Fibroblast of lung (primary cell): ENCODE results near the gene OSBP2. TPM values are rescaled to one million over a fixed set of nuclear protein-coding genes. Genes with fewer than 3 reads are reported as not detected.

Experiments used
- DNase-seq, 2 donors: peaks; one replicate each; pipeline versions ENCODE4 v3.0.0 to v3.0.0-alpha.2; 2010; ENCODE audit warnings: low read depth in 2 of 2
- H2AFZ ChIP-seq: 2 replicates; pipeline ENCODE4 v1.5.1; 2012; ENCODE audit warnings: low read length, control low read depth, inconsistent platforms
- H3K27ac ChIP-seq: 2 replicates; pipeline ENCODE4 v1.5.1; 2011; ENCODE audit warnings: low read length, control low read depth; ENCODE audit not compliant: insufficient read depth
- H3K27me3 ChIP-seq: 2 replicates; pipeline ENCODE4 v1.5.1; 2011; ENCODE audit warnings: mild to moderate bottlenecking, low read length; ENCODE audit not compliant: control insufficient read depth, insufficient read depth
- H3K36me3 ChIP-seq: 2 replicates; pipeline ENCODE4 v1.5.1; 2011; ENCODE audit warnings: low read length; ENCODE audit not compliant: control insufficient read depth, insufficient read depth
- H3K4me1 ChIP-seq: 2 replicates; pipeline ENCODE4 v1.5.1; 2011; ENCODE audit warnings: low read length; ENCODE audit not compliant: control insufficient read depth, insufficient read depth; ENCODE audit errors: extremely low read depth
- H3K4me2 ChIP-seq: 2 replicates; pipeline ENCODE4 v1.5.1; 2011; ENCODE audit warnings: low read length, control low read depth; ENCODE audit not compliant: insufficient read depth; ENCODE audit errors: extremely low read depth
- H3K4me3 ChIP-seq, 4 experiments: fragments of 200-600 bp in 1 of 4; sonication (generic) in 1 of 4; replicated peaks in 1 of 4; 2 replicates each; pipeline ENCODE4 v1.5.1; 2011 to 2016; ENCODE audit warnings: low read length in 4 of 4, low read depth in 3 of 4, mild to moderate bottlenecking in 3 of 4, control low read depth in 2 of 4, inconsistent platforms in 1 of 4, mixed read lengths in 1 of 4; ENCODE audit not compliant: insufficient read depth in 1 of 4; ENCODE audit errors: control extremely low read depth in 1 of 4
- H3K79me2 ChIP-seq: 2 replicates; pipeline ENCODE4 v1.5.1; 2012; ENCODE audit warnings: mild to moderate bottlenecking, low read length, inconsistent platforms; ENCODE audit not compliant: control insufficient read depth, insufficient read depth
- H3K9ac ChIP-seq: 2 replicates; pipeline ENCODE4 v1.5.1; 2011; ENCODE audit warnings: mild to moderate bottlenecking, low read length, control low read depth; ENCODE audit not compliant: insufficient read depth
- H3K9me3 ChIP-seq: 2 replicates; pipeline ENCODE4 v1.5.1; 2012; ENCODE audit warnings: low read depth, low read length; ENCODE audit not compliant: control insufficient read depth, insufficient read depth
- H4K20me1 ChIP-seq: 2 replicates; pipeline ENCODE4 v1.5.1; 2011; ENCODE audit warnings: low read length; ENCODE audit not compliant: control insufficient read depth, insufficient read depth; ENCODE audit errors: extremely low read depth
- CTCF ChIP-seq, 2 donors: IDR thresholded peaks in 1 of 2; conservative IDR thresholded peaks in 1 of 2; 1 replicate in 1 of 2; 2 replicates in 1 of 2; pipeline ENCODE4 v1.5.1; 2011 to 2012; ENCODE audit warnings: low read length in 2 of 2, control low read depth in 1 of 2, inconsistent platforms in 1 of 2, low read depth in 1 of 2, mild to moderate bottlenecking in 1 of 2
- EZH2 ChIP-seq: IDR thresholded peaks from 2 replicates; pipeline ENCODE4 v1.5.1; 2012; ENCODE audit warnings: low read length, control low read depth, mild to moderate bottlenecking; ENCODE audit errors: missing control alignments
- polyA plus RNA-seq, 2 donors: library from polyadenylated mRNA; depleted of rRNA in 1 of 2; stranded (reverse) in 1 of 2; unstranded in 1 of 2; fragments of >200 nt; gene quantifications; 2 replicates each; pipeline ENCODE4 v1.2.1, GENCODE V29; 2011 to 2012; ENCODE audit warnings: missing spikeins in 1 of 2
- total RNA-seq: library from RNA; depleted of rRNA; stranded (reverse); fragments of >200 nt; gene quantifications from 2 replicates; pipeline ENCODE4 v1.2.1, GENCODE V29; 2014

Gene OSBP2
- total and polyA plus RNA-seq, 2 donors (not counting 1 experiment from before 2014, with no cell fraction given): 0.40 to 3.8 TPM

- H3K4me2 ChIP-seq: no peak overlapping the region
- DNase-seq: no peak
- TF ChIP-seq CTCF (conservative IDR thresholded peaks at IDR 0.05 in 1 of 2, IDR thresholded peaks at IDR 0.05 in 1 of 2; ENCODE audit: low read depth in 1 of 2, low read length in 2 of 2) (no peak), EZH2 (no peak)
- no peaks in the 10 kb centered on the region for H4K20me1 ChIP-seq
- H3K27me3 ChIP-seq: no peaks in the 10 kb centered on the region
- no peaks in the 10 kb centered on the region for H3K79me2 ChIP-seq
- no peak overlapping the region for H3K9ac ChIP-seq
- no peak overlapping the region for H3K27ac ChIP-seq
- no peak overlapping the region for H3K4me3 ChIP-seq
- H3K9me3 ChIP-seq: no peaks in the 10 kb centered on the region
- H2AFZ ChIP-seq: no peak overlapping the region
- H3K36me3 ChIP-seq: no peaks in the 10 kb centered on the region
- H3K4me1 ChIP-seq: no peaks in the 10 kb centered on the region
These were observed 82.9 kb downstream of the OSBP2 start for GRCh38 chr22:30777587-30777986.

DNA sequence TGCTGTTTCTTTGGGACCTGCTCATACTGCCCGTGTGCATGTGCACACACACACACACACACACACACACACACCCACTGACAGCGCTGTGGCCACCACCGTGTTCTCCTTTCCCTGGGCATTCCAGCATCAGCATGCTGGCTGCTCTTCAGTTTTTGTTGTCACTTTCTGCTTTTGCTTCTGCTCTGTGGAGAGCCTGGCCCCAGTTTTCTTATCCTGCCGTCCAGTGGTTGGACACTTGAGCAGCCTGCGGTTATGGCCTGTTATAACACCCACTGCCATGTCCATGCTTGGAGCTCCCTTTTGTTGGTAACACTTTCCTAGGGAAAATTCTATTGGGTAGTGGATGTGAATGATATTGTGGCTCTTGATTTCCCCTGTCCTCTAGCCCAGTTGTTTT lies 83.6 kb downstream of the OSBP2 start:
- H3K4me1 ChIP-seq: no peaks in the 10 kb centered on the region
- no peaks in the 10 kb centered on the region for H4K20me1 ChIP-seq
- no peak overlapping the region for H3K4me2 ChIP-seq
- H3K4me3 ChIP-seq: no peak overlapping the region
- H3K9ac ChIP-seq: no peak overlapping the region
- H3K9me3 ChIP-seq: no peaks in the 10 kb centered on the region
- H2AFZ ChIP-seq: no peak overlapping the region
- H3K79me2 ChIP-seq: no peaks in the 10 kb centered on the region
- DNase-seq: no peak
- H3K27me3 ChIP-seq: no peaks in the 10 kb centered on the region
- no peak overlapping the region for H3K27ac ChIP-seq
- TF ChIP-seq CTCF (conservative IDR thresholded peaks at IDR 0.05 in 1 of 2, IDR thresholded peaks at IDR 0.05 in 1 of 2; ENCODE audit: low read depth in 1 of 2, low read length in 2 of 2) (no peak), EZH2 (no peak)
- H3K36me3 ChIP-seq: no peaks in the 10 kb centered on the region

DNA sequence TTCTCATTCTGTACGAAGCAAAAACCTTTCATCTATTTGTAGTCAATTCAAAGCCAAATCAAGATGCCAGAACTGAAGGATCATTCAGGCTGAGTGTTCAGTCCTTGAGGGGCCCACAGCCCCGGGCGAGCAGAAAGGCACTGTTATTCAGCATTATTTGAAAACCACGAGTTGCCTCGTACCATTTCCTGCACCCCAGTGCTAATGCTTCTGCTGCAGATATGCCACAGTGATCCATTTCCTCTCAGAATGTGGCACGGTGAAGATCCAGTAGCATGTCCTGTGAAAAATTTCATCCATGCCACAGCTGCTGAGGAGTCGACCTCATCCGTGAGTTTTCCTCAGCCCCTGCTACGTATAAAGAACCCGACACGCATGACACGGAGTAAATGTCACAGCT lies 85.4 kb downstream of the OSBP2 start:
- no peak for TF ChIP-seq CTCF (conservative IDR thresholded peaks at IDR 0.05 in 1 of 2, IDR thresholded peaks at IDR 0.05 in 1 of 2; ENCODE audit: low read depth in 1 of 2, low read length in 2 of 2)
- TF ChIP-seq EZH2: no peak
- Histone ChIP-seq H3K79me2 (no peaks in the 10 kb centered on the region), H3K4me3 (no peak overlapping the region), H3K36me3 (no peaks in the 10 kb centered on the region), H3K27ac (no peak overlapping the region), H3K27me3 (no peaks in the 10 kb centered on the region), H2AFZ (no peak overlapping the region), H3K9me3 (no peaks in the 10 kb centered on the region), H3K4me1 (no peaks in the 10 kb centered on the region), H4K20me1 (no peaks in the 10 kb centered on the region), H3K4me2 (no peak overlapping the region), H3K9ac (no peak overlapping the region)
- no peak for DNase-seq
